ENCODE measurements around the gene IL3.
A peak's percentile ranks its signal among the peaks of the same experiment; 100 is the strongest.

IL3 gene, protein sequence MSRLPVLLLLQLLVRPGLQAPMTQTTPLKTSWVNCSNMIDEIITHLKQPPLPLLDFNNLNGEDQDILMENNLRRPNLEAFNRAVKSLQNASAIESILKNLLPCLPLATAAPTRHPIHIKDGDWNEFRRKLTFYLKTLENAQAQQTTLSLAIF

GRCh38 chr5:132060501-132061161 is at the start of gene IL3:
Gene IL3 (plus strand): TSS chr5:132060655. CDS start chr5:132060707, 52 bp downstream.
- Mint-ChIP-seq H3K4me3 (peak within 1 kb of the TSS; percentile 67), H3K9me3 (no peaks in the 10 kb centered on the region), H3K27me3 (no peaks in the 10 kb centered on the region), H3K36me3 (ENCODE audit: low read depth) (peaks cover 2% of the 10 kb centered on the region), H3K4me1 (peaks cover 84% of the 10 kb centered on the region), H3K27ac (peak within 1 kb of the TSS; percentile 79)
- DNase-seq: peak; percentile 22
- no peak for ATAC-seq

GRCh38 chr5:132010989-132011621 is 49.4 kb upstream of the IL3 start:
- Mint-ChIP-seq H3K27me3 (peaks cover 38% of the 10 kb centered on the region), H3K36me3 (ENCODE audit: low read depth) (no peaks in the 10 kb centered on the region), H3K27ac (peak overlapping the region; percentile 71), H3K9me3 (no peaks in the 10 kb centered on the region), H3K4me3 (peak overlapping the region; percentile 81), H3K4me1 (peaks cover 45% of the 10 kb centered on the region)
- DNase-seq (no peak), ATAC-seq (no peak)

DNA sequence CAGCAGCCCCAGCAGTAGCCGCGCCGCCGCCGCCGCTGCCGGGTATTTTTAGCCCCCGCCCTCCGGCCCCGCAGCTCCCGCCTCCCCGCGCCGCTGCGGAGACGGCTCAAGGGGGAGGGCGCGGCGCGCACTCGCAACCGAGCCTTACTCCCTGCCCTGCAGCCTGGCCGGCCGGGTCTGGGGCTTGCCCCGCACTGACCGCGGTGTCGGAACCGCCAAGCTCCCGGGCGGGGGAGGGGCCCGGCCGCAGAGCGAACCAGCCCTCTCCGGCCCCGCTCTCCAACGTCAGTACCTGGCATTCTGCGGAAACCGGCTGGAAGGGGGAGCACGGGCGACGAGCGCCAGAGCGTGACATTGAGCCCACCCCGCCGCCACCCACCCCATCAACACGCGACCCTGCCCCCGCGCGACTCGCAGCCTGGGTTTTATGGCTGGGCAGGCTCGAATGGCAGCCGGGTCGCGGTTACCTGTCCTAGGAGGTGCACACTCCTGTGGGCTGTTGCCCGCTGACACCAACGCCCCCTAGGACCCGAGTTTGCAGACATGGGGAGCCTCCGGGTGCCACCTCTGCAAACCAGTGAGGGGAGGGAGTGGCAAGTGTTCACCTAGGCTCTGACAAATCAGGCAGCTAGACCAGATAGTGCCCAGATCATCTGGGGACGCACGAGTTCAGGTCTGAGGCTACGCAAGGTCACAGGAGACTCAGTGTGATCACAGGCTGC is 48.7 kb upstream of the IL3 start, which contains the start of gene ACSL6:
Gene ACSL6 (minus strand): TSS at position 37 of the 722 bp plus-strand sequence. CDS start 105 bp downstream, outside the sequence.
- ATAC-seq (peak; percentile 6), DNase-seq (peak; percentile 42)
- peak within 1 kb of the TSS; percentile 81 for H3K4me3 Mint-ChIP-seq
- peak within 1 kb of the TSS; percentile 71 for H3K27ac Mint-ChIP-seq
- H3K36me3 Mint-ChIP-seq (ENCODE audit: low read depth): no peaks in the 10 kb centered on the region
- H3K4me1 Mint-ChIP-seq: peaks cover 51% of the 10 kb centered on the region
- no peaks in the 10 kb centered on the region for H3K9me3 Mint-ChIP-seq
- H3K27me3 Mint-ChIP-seq: peaks cover 44% of the 10 kb centered on the region

- peaks cover 48% of the 10 kb centered on the region for H3K27me3 Mint-ChIP-seq
- peaks cover 55% of the 10 kb centered on the region for H3K4me1 Mint-ChIP-seq
- peak overlapping the region; percentile 67 for H3K4me3 Mint-ChIP-seq
- no peaks in the 10 kb centered on the region for H3K9me3 Mint-ChIP-seq
- no peak overlapping the region for H3K27ac Mint-ChIP-seq
- ATAC-seq: no peak
- peak; percentile 53 for DNase-seq
- no peaks in the 10 kb centered on the region for H3K36me3 Mint-ChIP-seq (ENCODE audit: low read depth)
Measured at GRCh38 chr5:132012371-132013005, 48.0 kb upstream of the IL3 start.

- Mint-ChIP-seq H3K4me1 (peaks cover 55% of the 10 kb centered on the region), H3K27me3 (peaks cover 52% of the 10 kb centered on the region), H3K27ac (peak overlapping the region; percentile 12), H3K36me3 (ENCODE audit: low read depth) (no peaks in the 10 kb centered on the region), H3K4me3 (no peak overlapping the region), H3K9me3 (no peaks in the 10 kb centered on the region)
- ATAC-seq (no peak), DNase-seq (peak; percentile 1)
Measured at GRCh38 chr5:132013006-132013689, 47.3 kb upstream of the IL3 start.

GRCh38 chr5:132013711-132014110 is 46.7 kb upstream of the IL3 start:
- no peak overlapping the region for H3K4me3 Mint-ChIP-seq
- no peaks in the 10 kb centered on the region for H3K9me3 Mint-ChIP-seq
- ATAC-seq (no peak), DNase-seq (peak; percentile 0)
- peak overlapping the region; percentile 12 for H3K27ac Mint-ChIP-seq
- peaks cover 52% of the 10 kb centered on the region for H3K27me3 Mint-ChIP-seq
- no peaks in the 10 kb centered on the region for H3K36me3 Mint-ChIP-seq (ENCODE audit: low read depth)
- peaks cover 55% of the 10 kb centered on the region for H3K4me1 Mint-ChIP-seq

DNA sequence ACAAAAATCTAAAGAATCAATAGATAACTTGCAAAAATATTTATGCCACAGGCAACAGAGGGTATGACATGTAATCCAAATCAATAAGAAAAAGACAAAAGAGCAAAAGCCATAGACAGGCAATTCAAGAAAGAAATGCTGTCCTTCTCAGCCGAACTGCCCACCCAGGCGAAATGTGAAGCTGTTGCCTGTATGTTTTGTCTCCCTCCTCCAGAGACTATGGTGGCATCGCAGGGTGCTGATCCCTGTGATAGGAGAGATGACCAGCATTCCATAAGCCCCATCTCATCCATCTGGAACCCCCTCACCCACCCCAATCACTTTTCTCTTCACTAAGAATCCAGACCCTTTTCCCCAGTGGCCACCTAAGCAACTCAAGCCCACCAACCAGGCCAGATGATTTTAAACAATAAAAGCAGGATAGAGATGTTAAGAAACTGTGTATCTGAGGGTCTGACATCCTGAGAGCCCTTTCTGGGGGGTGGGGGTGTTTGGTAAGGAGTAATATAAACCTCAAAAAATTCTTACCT is 43.7 kb upstream of the IL3 start:
- no peak overlapping the region for H3K4me3 Mint-ChIP-seq
- peaks cover 62% of the 10 kb centered on the region for H3K4me1 Mint-ChIP-seq
- no peaks in the 10 kb centered on the region for H3K36me3 Mint-ChIP-seq (ENCODE audit: low read depth)
- ATAC-seq: no peak
- H3K9me3 Mint-ChIP-seq: no peaks in the 10 kb centered on the region
- DNase-seq: no peak
- no peak overlapping the region for H3K27ac Mint-ChIP-seq
- H3K27me3 Mint-ChIP-seq: peaks cover 38% of the 10 kb centered on the region

GRCh38 chr5:132017316-132017715 is 43.1 kb upstream of the IL3 start:
- no peaks in the 10 kb centered on the region for H3K36me3 Mint-ChIP-seq (ENCODE audit: low read depth)
- no peak for DNase-seq
- peaks cover 59% of the 10 kb centered on the region for H3K4me1 Mint-ChIP-seq
- no peak for ATAC-seq
- peaks cover 34% of the 10 kb centered on the region for H3K27me3 Mint-ChIP-seq
- H3K4me3 Mint-ChIP-seq: no peak overlapping the region
- H3K27ac Mint-ChIP-seq: no peak overlapping the region
- no peaks in the 10 kb centered on the region for H3K9me3 Mint-ChIP-seq

DNA sequence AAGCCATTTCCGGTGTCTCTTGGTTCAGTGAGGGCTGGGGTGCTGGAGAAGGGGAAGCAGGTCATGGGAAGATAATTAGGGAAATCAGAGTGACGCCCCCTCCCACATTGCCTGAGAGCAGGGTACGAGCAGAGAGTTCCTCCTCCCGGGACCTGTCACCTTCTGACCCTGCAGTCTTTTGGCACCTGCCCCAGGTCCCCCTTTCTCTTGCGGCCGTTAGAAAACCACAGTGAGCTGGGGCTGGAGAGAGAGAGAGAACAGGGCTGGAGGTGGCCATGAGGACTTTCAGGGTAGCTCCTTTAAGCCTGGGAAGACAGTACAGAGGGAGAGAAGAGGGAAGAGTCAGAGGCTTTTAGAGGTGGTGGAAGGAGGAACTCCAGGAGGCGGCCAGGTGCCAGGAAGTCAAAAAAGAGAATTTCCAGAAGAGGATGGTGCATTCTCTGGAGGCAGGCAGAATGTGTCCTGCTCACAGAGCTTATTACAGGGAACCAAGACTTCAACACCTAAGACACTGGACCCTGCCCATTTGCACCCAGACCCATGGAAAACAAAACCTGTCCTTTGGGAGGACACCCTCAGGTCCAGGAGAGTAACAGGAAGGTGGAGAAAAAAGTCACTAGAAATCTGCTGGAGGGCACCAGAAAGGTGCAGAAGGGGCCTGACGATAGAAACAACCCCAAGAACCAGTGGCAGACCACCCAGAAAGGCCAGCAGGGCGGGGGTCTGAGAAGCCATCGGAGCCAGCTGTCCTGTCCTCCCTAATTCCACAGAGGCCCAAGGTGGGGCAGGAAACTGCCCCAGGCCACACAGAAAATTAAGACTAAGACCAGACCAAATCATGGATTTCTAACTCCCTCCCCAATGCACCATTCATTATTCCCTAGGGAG is 42.5 kb upstream of the IL3 start:
- DNase-seq: no peak
- Mint-ChIP-seq H3K27me3 (peaks cover 30% of the 10 kb centered on the region), H3K4me3 (no peak overlapping the region), H3K9me3 (no peaks in the 10 kb centered on the region), H3K4me1 (peaks cover 56% of the 10 kb centered on the region), H3K36me3 (ENCODE audit: low read depth) (no peaks in the 10 kb centered on the region), H3K27ac (peak overlapping the region; percentile 33)
- no peak for ATAC-seq

- Mint-ChIP-seq H3K27ac (peak overlapping the region; percentile 93), H3K9me3 (no peaks in the 10 kb centered on the region), H3K27me3 (peaks cover 21% of the 10 kb centered on the region), H3K36me3 (ENCODE audit: low read depth) (no peaks in the 10 kb centered on the region), H3K4me1 (peaks cover 54% of the 10 kb centered on the region), H3K4me3 (peak overlapping the region; percentile 19)
- DNase-seq: no peak
- no peak for ATAC-seq
Measured at GRCh38 chr5:132019337-132019736, 41.1 kb upstream of the IL3 start.

- Mint-ChIP-seq H3K9me3 (no peaks in the 10 kb centered on the region), H3K4me1 (peaks cover 54% of the 10 kb centered on the region), H3K36me3 (ENCODE audit: low read depth) (no peaks in the 10 kb centered on the region), H3K27me3 (peaks cover 16% of the 10 kb centered on the region), H3K27ac (peak overlapping the region; percentile 93), H3K4me3 (peak overlapping the region; percentile 42)
- DNase-seq (peak; percentile 71), ATAC-seq (peak; percentile 85)
Measured at GRCh38 chr5:132019857-132020555, 40.4 kb upstream of the IL3 start.

GRCh38 chr5:132020568-132021339 is 39.7 kb upstream of the IL3 start:
- Mint-ChIP-seq H3K9me3 (no peaks in the 10 kb centered on the region), H3K27ac (peak overlapping the region; percentile 93), H3K27me3 (peaks cover 13% of the 10 kb centered on the region), H3K4me3 (peak overlapping the region; percentile 42), H3K36me3 (ENCODE audit: low read depth) (no peaks in the 10 kb centered on the region), H3K4me1 (peaks cover 54% of the 10 kb centered on the region)
- DNase-seq: peak; percentile 34
- peak; percentile 35 for ATAC-seq
